IPS-18c (cell line): ENCODE results near the gene ADAMTS9.

ENCODE experiments used
- H3K4me3 ChIP-seq: 2 replicates; pipeline ENCODE4 v1.7.0; 2013; ENCODE audit warnings: low read depth, mild to moderate bottlenecking, low read length, moderate library complexity; ENCODE audit not compliant: insufficient read depth
- H3K9me3 ChIP-seq: one replicate; pipeline ENCODE4 v1.6.1; 2013; ENCODE audit warnings: mild to moderate bottlenecking, low read length, moderate library complexity; ENCODE audit not compliant: control insufficient read depth, insufficient read depth

Gene ADAMTS9

DNA sequence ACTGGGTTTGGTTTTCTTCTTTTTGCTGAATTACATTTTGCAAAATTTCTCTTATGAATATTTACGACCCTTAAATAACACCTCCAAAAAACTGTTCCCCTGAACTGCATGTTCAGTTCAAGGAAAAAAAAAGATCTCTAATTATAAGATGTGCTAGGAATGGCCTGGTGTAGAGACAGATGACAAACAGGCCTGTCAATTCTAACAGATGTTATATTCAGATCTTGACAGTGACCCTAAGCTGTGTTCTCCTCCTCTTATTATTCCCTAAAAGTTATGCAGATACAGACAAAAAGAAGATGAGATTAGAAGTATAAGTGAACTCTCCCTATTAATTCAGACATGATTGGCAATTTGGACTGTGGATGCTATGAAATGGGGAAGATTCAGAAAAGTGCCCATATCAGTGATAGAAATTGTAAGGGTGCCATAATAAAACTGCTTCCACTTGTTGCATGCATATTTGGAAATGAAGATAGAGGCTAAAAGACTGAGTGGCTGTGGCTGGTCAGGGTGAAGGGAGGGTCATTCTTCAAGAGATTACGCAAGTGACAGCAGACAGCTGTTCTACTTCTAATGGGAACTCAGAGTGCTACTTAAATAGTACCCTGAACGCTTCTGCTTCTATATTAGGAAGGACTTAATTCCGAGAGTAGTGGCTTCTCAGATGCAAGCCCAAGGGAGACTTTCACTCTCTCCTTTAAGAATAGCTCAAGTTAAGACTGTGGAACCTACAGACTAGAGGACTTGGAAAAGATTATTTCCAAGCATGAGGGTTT lies 75.5 kb downstream of the ADAMTS9 start:
- Histone ChIP-seq H3K4me3 (no peak overlapping the region), H3K9me3 (no peaks in the 10 kb centered on the region)

DNA sequence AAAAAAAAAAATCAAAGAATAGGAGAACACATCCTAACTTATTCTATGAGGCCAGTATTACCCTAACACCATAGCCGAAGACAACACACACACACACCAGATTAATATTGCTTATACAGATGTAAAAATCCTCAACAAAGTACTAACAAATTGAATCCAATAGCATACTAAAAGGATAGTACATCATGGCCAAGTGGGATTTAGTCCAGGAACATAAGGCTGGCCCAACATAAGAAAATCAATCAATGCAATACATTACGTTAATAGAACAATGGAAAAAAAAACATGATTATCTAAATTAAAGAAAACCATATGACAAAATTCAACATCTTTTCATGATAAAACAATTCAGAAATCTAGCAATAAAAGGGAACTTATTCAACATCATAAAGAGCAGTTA lies 79.1 kb downstream of the ADAMTS9 start:
- H3K9me3 ChIP-seq = no peaks in the 10 kb centered on the region
- no peak overlapping the region for H3K4me3 ChIP-seq

DNA sequence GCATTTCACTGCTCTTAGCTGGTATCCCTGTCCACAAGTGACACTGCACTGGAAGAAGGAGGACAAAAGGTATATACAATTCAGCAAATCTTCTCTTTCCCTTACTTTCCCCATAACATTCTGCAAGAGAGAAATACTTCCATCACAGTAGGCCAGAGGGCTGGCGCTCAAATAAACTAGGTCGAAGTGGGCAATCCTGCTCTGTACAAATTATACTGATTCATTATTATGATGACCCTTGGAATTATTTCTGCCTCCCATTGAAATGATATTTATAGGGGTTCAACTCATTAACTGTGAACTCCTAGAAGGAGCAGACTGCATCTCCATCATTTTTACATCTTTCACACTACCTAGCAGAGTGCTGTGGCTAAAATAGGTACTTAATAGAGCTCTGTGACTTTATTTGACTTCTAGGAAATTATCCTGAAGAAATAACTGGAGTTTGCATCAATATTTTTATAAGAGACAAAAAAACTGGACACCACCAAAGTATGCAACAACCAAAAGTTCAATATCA lies 80.7 kb downstream of the ADAMTS9 start:
- Histone ChIP-seq H3K4me3 (no peak overlapping the region), H3K9me3 (no peaks in the 10 kb centered on the region)

DNA sequence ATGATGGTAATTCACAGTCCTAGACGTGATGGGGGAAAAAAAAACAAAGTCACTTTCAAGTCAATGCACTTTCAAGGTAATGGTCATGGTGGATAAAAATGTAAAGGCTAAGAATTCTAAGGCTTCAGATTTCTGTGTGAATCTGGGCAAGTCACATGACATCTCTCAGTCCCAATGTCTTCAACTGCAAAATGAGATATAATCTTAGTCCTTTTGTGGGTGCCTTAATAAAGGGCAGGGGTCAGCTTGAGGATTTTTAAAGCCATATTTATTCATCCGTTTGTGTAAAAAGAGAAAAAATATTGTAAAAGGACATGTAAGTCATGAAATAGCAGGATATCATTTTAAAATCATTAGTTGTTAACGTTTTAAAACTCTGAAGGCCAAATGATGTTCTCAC lies 83.5 kb downstream of the ADAMTS9 start:
- Histone ChIP-seq H3K4me3 (no peak overlapping the region), H3K9me3 (no peaks in the 10 kb centered on the region)

DNA sequence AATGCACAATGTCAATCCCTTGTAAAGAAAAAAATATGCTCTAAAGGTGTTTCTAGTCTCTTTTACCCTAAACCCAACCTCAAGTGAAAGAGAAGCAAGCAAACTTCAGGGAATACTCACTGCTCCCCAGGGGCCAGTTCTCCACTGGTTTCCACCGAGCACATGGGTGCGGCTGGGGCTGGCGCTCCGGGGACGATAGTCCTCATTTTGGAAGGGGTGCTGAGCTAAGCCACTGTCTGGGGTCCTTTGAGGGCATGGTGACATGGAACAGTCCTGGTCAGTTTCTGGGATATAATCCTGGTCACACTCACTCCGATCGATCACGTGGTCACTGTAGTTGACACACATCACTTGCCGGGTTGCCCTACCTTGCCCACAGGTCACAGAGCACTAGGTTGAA lies 86.0 kb downstream of the ADAMTS9 start:
- Histone ChIP-seq H3K4me3 (no peak overlapping the region), H3K9me3 (no peaks in the 10 kb centered on the region)

DNA sequence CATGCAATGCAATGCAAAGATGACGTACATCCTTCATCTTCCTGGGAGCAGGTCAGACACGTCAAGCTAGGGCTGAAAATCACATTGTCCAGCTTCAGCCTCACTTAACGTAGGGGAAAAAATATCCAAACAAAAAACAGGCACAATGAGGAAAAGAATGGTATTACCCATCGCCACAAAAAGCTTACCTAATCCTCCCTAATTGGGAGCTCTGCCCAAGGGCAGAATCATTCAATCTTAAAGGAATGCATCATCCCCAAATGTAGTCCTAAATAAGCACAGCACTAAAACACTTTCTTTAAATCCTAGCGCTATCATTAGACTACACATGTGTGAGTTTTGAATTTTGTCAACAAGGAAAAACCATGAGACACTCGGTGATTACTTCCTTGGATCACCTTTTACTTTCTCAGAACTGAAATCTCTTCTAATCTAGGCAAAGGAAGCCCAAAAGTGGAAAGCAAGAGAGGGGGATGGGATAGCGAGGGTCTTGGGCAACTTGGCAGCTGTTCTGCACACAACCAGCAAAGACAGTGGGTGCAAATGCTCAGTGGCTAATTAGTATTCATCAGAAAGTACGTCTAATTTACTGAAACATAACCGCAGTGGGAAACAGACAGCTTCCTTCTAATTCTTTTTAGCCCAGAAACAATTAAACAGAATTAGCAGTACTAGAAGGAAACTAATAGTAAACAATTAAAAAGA lies 87.4 kb downstream of the ADAMTS9 start:
- H3K9me3 ChIP-seq = no peaks in the 10 kb centered on the region
- no peak overlapping the region for H3K4me3 ChIP-seq

DNA sequence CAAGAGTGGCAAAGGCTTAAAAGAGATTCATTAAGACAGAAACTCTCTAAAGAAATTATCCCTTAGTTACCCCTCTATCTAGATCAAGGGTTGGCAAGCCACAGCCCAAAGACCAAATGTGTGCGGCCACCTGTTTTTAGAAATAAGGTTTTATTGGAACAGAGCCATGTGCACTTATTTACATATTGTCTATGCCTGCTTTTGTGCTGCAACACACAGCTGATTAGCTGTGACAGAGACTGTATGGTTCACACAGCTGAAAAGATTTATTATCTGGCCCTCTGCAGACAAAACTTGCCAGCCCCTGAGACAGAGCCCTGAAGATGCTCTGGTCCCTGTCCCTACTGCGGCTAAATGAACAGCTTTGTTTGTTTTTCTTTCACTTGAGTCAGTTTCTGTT lies 88.1 kb downstream of the ADAMTS9 start:
- Histone ChIP-seq H3K9me3 (no peaks in the 10 kb centered on the region), H3K4me3 (no peak overlapping the region)

DNA sequence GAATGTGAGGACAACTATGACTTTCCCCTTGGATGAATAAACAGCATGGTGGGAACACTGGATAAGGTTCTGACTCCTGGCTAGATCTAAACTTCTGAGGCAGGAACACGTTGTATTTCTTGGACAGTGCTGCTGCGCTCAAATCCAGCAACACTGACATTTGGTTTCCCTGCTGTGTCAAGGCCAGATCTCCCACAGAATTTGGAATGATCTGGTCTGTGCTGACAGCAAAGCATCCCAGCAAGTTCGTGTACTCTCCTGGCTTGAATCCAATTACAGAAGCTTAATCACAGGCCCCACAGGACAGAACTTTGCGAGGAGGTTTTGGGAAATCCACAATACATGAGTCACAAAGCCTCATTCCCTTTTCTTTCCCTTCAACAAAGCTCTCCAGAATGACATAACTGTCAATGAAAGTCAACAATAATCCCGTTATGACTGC lies 92.5 kb downstream of the ADAMTS9 start:
- Histone ChIP-seq H3K9me3 (no peaks in the 10 kb centered on the region), H3K4me3 (no peak overlapping the region)

DNA sequence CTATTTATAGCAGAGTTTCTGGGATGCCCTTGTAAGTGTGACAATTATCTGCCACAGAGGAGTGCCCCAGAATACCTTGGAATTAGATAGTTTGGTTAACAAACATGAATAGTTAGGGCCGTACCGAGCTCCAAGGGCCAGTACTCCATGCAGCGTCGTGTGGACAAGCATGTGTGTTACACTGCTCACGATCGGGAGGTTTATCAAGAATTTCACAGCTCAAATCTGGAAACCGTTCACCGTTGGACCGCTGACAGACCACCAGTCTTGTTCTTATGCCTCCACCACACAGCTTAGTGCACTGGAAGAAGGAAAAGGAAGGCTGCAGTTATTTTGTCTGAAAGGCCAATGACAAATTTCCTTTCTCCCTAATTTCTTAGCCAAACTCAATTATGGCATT lies 93.7 kb downstream of the ADAMTS9 start:
- Histone ChIP-seq H3K4me3 (no peak overlapping the region), H3K9me3 (no peaks in the 10 kb centered on the region)

DNA sequence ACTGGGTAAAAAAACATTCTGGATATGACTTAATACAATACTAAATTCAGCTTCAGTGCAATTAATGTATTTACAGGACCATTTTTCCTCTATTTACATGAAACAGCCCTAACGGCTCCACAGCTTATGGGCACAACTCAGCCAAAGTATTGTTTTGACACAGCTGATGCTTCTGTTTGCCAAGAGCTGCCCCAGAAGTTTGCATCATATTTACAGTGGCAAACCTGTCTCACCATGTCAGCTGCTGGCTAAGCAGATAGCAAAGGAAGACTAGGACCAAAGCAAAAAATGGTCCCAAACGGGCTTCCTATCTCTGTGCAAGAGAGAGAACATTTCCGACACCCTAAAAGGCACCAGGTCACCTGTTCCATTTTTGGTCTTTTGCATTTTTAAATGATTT lies 94.5 kb downstream of the ADAMTS9 start:
- Histone ChIP-seq H3K4me3 (no peak overlapping the region), H3K9me3 (no peaks in the 10 kb centered on the region)

DNA sequence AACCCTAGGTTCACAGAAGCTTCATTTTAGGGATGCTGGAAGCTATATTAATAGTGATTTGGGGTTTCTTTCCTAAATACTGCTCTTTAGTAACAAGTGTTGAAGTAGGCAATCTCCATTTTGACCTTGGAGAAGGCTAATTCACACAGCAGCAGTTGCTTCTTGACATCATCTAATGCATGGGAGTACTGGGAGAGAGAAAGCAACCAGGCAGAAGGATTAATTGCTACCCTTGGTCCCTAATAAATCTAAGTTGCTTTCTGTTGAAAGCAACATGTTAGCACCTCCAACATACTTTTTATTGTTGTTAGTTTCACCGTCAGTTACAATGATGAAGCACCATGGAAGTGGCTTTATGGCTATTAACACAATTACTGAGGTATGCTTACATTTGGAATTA lies 96.2 kb downstream of the ADAMTS9 start:
- Histone ChIP-seq H3K9me3 (no peaks in the 10 kb centered on the region), H3K4me3 (no peak overlapping the region)

DNA sequence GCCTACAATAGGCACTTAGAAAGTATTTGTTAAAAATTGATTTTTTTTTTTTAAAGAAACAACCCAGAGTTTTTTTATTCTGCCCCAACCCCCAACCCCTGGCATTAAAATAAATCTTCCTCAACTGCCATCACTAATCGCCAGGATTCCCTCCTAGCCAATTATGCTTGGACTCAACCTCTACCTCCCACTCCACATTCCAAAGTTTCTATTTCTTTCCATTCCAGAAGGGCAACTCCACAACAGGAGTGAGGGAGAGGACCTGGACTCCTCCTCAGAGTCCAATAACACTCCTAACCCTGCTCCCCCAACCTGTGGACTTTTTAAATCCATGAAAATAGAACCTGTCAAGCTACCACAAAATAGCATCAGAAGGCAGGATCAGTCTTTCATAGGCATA lies 99.4 kb downstream of the ADAMTS9 start:
- Histone ChIP-seq H3K9me3 (no peaks in the 10 kb centered on the region), H3K4me3 (no peak overlapping the region)

DNA sequence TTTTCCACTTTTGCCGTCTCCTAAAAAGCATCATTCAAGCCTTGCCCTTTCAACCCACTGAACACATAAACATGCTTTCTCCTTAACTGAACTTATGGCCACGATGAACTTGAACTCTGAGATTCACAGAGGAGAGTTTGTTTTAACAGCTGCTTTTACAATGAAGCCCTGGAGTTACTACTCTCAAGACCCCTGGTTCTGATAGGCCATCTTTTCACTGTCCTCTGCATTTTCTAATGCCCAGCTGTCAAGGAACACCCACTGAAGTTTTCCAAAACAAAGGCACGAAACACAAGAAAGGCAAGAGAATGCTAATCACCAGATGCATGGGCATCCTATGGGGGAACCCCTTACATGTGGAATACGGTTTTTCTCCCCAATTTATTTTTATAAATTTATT lies 100.8 kb downstream of the ADAMTS9 start:
- no peaks in the 10 kb centered on the region for H3K9me3 ChIP-seq
- H3K4me3 ChIP-seq = no peak overlapping the region

DNA sequence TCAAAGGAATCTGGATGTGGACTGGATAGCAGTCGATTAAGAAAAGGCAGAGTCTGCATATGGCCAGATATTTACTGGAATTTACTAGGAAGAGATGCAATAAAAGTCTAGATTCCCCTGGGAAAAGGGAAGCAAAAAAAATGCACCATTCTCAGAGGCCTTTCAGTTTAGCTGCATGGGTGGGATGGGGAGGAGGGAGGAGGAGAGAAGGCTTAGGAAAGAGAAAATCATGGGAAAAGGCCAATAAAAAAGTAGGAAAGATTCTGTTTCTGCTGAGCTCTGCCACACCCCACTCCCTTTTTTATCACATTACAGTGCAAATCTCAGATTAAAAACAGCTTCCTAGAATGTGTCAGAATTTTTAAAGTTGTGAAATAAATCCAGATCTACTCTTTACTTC lies 103.6 kb downstream of the ADAMTS9 start:
- Histone ChIP-seq H3K9me3 (no peaks in the 10 kb centered on the region), H3K4me3 (no peak overlapping the region)

DNA sequence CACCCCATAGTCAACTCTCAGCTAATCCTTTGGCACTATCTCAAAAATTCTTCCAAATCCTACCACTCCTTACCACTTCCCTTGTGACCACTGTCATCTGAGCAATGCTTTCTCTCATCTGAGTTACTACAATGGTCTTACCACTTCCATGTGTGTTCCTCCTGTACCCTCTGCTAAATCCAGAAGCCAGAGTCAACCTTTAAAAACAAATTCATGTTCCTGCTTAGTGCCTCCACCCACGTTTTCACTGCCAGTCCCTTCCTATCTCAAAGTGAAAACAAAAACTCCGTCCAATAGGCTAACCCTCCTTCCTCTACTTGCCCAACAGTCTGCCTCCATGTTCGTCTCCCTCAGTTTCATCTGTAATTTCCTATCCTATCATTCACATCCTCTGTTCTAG lies 109.0 kb downstream of the ADAMTS9 start:
- H3K4me3 ChIP-seq = no peak overlapping the region
- H3K9me3 ChIP-seq = no peaks in the 10 kb centered on the region

DNA sequence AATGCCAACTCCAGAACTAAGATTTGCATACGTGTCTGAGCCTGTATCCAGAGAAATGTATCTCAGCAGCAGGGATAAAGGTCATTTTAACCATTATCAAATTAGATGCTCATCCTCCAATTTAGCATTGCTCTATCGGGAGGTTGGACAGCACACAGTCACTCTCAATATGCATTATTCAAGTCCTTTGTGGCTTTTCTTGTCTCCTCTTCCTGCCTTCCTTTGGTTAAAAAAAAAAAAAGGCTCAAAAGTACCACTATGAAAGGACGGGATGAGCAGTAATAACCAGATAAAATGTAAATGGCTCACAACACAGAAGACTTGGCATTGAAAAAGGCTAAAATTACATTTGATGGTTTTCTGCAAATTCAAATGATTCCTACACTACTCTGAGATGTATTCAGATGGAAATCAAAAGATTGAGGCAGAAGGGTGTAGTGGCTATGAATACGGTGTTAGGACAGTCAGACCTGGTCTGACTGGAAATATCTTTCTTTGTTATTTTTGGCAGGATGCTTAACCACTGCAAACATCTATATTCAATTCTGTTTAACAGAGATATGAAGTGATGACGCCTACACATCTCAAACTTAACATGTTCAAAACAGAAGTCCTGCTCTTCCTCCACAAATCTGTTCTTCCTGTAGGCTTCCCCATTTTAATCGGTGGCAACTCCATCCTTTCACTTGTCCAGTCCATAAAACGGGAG lies 109.6 kb downstream of the ADAMTS9 start:
- H3K9me3 ChIP-seq = no peaks in the 10 kb centered on the region
- H3K4me3 ChIP-seq = no peak overlapping the region

DNA sequence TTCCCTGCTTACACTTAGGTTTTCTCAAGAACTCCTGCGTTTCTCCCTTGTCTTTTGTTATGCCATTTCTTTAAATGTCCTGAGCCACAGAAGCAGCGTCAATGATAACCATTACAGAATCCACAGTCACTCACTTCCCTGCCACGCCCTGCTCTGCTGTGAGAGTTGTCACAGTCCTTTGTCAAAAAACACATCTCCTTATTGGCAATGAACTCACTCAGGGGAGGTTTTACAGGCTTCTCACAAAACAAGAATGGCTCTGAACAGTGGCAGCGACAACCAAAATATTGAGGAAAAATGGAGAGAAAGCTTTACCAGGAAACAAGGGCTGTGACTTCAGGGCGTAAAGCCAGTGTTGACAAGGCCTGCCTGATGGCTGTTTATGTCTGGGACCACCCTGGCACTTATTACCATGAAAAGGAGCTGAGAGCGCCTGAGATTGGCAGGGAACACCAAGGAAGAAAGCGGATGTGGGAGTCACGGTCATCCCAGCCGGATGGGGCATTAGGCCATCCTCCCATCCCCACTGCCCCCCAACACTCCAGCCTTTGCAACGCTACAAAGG lies 111.5 kb downstream of the ADAMTS9 start:
- Histone ChIP-seq H3K9me3 (no peaks in the 10 kb centered on the region), H3K4me3 (no peak overlapping the region)
